Left lobe of liver (tissue), 2 donors: ENCODE data around the gene ISCA2. TPM values are rescaled to one million over a fixed set of nuclear protein-coding genes. Genes with fewer than 3 reads are reported as not detected.

Experiments used
- ATAC-seq: fragments of 200-7000 bp; cut with Tn5 transposase; one replicate; pipeline ENCODE4 v1.9.1; 2020; ENCODE audit warnings: mild to moderate bottlenecking, moderate library complexity
- DNase-seq: peaks from one replicate; pipeline ENCODE4 v3.0.0-alpha.2; 2020; ENCODE audit warnings: low spot score
- total RNA-seq: library from RNA; stranded (reverse); gene quantifications from one replicate; pipeline ENCODE4 v1.2.1, GENCODE V29; 2021
- donor health status: DM: no; HTN: no; CAD: no; lungs with moderate emphysema.
- donor health status: DM: no; HTN: yes; CAD: no.

The ISCA2 gene
- total RNA-seq, 1 donor from 2014 or later: 10.0 TPM

DNA sequence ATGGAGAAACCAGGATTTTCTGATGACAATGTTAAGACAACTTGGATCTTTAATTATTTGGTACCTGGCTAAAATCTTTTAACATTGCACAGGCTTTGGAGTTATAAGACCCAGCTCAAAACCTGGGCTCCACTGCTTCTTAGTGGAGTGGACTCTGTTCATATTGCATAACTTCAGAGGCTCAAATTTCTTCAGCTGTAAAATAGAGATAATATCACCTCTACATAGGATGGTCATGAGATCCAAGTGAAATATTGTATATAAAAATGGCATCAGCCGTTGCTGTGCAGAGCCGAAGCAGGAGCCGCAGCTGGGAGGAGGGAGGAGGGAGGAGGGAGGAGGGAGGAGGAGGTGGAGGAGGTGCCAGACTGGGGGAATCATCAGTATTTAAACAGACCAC lies 11.0 kb upstream of the ISCA2 start:
- ATAC-seq: no peak
- no peak for DNase-seq

GRCh38 chr14:74483321-74483720 lies 10.2 kb upstream of the ISCA2 start:
- DNase-seq (no peak), ATAC-seq (no peak)

DNA sequence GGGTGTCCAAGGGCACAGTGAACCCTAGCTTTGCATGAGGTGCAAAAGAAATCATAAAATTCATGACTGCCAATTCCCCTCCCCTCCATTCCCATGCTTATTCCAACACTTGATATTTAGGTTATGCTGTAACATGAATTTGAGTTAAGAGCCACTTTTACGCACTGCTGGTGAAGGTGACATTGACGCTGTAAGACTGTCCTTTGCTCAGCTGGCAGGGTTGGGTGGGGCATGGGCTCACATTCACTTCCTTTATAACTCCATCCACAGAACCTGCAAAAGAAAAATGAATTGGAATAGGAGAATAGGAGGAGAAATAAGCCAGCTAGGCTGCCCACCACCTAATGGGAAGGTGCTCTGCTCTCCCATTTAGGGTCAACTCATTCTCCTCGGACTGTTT lies 7.4 kb upstream of the ISCA2 start:
- ATAC-seq (no peak), DNase-seq (no peak)

DNA sequence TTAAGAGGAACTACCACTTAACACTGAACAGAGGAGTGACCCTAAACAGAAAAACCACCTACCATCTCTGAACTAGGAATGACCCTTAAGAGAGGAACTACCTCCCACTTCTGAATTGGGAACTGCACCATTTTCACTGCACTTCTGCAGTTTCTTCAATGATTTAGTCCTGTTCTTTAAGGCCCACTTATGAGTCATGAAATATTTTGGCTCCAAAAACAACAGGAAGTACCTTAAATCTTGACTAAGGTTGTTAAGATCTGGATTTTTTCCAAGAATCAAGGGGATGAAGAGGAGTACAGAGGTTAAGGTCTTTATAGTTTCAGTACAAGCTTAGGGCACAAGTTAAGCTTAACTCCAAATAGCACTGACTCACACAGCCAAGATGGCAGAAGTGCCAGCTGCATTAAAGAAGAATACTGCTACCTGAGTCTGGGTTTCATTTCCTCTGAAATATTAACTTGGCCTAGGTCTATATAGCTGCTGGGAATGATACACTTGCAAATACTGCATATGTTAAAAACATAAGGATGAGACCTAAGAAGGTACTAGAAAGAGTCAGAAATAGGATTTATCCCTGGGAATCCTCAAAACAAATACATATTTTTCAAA lies 4.7 kb upstream of the ISCA2 start:
- DNase-seq (no peak), ATAC-seq (no peak)

DNA sequence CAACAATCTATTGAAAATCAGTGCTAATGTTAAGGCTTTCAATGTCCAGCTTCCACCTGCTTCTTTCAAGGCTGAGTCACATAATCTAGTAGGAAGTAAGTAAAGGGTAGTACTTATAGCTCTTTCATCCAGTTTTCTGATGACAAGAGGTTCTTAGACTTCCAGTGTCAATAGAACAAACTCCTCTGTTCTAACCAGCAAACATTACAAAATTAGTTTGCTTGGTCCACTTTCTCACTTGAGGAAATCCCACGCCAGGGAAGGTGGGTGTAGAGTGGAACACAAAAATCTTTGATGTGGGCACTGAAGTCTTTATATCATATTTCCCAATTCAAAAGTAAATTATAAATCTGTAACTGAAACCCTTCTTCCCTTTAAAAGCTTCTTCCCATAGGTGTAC lies 3.1 kb upstream of the ISCA2 start:
- DNase-seq: no peak
- no peak for ATAC-seq

DNA sequence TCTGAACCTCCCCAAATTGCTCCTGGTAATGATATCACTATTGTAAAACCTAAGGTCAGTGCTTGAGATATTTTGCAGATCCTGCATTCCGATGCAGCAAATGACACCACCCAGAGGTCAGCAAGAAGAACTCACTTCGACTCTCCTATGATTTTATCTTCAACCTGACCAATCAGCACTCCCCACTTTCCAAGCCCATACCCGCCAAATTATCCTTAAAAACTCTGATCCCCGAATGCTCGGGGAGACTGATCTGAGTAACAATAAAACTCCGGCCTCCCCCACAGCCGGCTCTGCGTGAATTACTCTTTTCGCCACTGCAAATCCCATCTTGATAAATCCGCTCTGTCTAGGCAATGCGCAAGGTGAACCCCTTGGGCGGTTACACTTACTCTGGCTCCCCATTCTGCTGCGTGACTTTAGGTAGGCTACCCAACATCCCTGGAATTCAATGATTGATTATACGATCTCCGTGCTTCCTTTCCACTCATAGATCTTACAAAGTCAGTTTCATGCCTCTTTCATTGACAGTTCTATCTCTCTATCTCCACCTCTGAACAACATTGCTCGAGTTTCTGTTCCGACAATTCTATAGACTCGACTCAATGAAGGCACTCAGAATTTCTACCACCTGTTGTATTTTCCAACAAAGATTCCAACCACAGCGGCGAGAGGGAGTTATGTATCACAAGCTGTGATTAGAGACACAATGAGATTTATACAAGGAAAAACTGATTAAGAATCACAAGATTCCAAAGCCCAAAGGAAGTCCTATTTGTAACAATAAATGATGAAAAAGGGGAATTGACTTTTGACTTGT lies 1.4 kb upstream of the ISCA2 start:
- no peak for ATAC-seq
- DNase-seq: no peak

DNA sequence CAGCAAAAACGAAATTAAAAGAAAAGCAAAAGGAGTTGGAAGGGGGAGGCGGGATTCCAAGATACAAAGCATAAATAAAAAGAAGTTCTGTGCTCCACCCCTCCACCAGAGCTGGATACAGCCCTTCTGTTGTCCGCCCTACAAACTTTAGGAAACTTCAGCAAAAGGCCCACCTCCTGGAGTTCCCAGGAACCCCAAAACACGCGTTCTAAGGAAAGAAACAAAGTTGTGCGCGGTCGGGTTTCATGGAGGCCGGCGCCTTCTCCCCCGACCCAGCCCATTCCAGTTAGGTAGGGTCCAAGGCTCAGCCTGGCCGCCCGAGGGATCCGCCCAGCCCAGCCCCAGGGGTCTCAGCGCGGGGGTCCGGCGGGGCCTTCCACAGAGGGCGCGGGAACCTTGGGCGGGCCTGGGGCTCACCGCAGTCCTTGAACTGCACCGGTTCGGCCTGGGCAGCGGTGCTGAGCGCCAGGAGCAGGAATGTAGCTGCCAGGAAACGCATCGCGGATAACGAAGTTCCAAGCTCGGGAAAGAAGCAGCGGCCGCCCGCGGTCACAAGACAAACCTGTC lies 706 bp upstream of the ISCA2 start, which contains the start of gene NPC2:
Gene NPC2 (minus strand): TSS at position 530 of the 567 bp plus-strand sequence. CDS start 31 bp downstream, at position 499.
- ATAC-seq: no peak

GRCh38 chr14:74495356-74495755 lies 1.8 kb downstream of the ISCA2 start:
- ATAC-seq: no peak
- no peak for DNase-seq

More for the DNA sequence above, 706 bp upstream of the ISCA2 start, which contains the start of gene NPC2:
- no peak for DNase-seq

GRCh38 chr14:74500417-74501134 lies 7.0 kb downstream of the ISCA2 start:
- DNase-seq (no peak), ATAC-seq (peak; percentile 7)

DNA sequence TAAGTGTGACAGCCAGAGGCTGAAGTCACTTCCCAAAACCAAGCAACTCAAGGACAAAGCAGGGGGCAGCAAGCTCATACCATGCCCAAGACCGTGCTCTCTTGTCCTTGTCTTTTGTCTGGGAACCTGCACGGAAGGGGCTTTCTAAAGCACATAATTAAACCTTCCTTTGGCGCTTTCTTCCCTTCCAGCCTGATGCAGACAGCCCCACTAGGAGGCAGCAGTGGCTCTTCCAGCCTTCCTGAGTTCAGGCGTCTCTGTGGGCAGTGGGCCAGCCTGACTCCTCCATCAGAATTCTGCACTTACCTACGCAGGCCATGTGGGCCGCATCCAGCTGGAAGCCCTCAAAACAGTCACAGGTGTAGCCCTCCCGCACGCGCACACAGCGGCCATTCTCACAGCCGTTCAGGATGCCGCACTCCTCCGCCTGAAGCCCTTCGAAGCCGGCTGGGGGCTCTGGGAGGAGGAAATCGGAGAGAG lies 7.6 kb downstream of the ISCA2 start:
- ATAC-seq (peak; percentile 63), DNase-seq (no peak)

DNA sequence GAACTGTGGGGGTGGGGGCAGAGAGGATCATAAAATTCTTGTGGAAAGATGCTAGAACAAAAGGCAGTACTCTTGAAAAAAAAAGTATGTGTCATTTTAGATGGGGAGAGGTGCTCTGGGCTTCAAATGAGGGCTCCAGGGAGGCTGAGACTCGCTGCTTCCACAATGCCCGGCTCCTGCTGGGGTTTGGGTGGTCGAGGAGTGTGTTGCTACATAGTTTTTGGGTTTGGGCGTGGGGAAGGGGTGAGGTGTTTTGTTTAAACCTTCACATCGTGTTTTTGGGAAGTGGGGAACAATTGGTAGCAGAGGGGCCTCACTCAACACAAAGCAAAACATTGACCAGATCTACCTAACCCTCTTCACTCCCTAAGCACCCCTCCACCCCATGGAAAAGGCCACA lies 8.1 kb downstream of the ISCA2 start:
- DNase-seq (no peak), ATAC-seq (no peak)

- no peak for DNase-seq
- peak; percentile 50 for ATAC-seq
Measured at GRCh38 chr14:74502236-74503019, 8.9 kb downstream of the ISCA2 start.

DNA sequence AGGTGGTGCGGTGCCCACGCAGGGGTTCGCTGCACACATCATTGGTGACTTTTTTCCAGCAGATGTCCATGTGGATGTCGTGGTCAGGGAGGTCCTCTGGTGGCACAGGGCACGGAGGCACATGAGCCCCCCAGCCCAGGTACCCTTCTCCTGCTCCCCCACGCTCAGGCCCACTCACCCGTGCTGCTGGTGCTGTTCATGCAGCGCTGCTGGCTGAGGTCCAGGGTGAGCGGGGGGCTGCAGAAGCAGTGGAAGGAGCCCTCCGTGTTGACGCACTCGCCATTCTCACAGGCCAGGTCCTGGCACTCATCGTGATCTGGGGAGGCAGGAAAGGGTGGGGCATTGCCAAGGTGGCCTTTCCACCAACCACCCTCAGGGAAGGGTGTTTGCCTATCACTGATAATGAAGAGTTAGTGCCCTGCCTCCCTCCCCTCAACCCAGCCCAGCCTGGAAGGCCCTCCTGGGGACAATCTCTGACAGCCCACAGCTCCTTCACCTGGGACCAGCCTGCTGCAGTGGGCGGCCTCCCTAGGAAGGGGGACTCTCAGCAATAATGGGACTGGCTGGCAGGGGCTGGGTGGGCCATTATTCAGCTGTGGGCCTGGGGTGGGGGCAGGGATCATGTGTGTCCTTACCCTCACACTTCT lies 9.8 kb downstream of the ISCA2 start:
- DNase-seq: peak; percentile 42
- no peak for ATAC-seq

DNA sequence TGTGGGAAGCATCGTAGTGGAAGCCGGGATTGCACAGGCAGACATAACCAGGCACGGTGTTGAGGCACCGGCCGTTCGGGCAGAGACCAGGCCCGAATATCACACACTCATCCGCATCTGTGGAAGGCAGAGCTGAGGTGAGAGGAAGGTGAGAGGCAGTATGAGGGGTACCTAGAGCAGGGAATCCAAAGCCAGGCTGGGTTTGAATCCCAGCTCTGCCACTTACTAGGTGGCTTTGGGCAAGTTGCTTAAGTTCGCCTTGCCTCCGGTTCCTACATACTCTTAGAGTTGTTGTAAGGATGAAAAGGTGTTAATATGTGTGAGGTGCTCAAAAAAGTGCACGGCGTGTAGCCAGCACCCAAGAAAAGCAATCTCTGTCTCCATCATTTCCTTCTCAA lies 10.4 kb downstream of the ISCA2 start:
- DNase-seq: no peak
- no peak for ATAC-seq

GRCh38 chr14:74504412-74504811 lies 10.8 kb downstream of the ISCA2 start:
- ATAC-seq (no peak), DNase-seq (no peak)

- ATAC-seq: no peak
Measured at GRCh38 chr14:74504874-74505720, 11.5 kb downstream of the ISCA2 start.

DNA sequence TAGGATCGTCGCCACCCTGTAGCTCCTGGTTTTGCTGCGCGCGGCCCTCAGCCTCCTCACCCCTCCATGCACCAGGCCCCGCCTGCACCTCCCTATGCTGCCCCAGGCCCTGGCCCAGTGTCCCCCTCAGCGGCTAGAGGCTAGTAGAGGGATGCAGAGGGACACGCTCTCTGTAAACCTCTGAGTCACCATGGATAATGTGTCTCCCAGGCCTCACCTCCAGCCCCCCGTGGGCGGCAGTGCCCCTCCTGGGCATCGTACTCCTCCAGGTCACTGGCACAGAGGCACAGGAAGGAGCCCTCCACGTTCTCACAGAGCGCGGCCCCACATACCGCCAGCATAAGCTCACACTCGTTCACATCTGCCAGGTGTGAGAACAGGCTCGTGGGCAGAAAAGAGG lies 12.3 kb downstream of the ISCA2 start:
- ATAC-seq: no peak
- peak; percentile 36 for DNase-seq

More at GRCh38 chr14:74504874-74505720, 11.5 kb downstream of the ISCA2 start:
- DNase-seq: peak; percentile 33

DNA sequence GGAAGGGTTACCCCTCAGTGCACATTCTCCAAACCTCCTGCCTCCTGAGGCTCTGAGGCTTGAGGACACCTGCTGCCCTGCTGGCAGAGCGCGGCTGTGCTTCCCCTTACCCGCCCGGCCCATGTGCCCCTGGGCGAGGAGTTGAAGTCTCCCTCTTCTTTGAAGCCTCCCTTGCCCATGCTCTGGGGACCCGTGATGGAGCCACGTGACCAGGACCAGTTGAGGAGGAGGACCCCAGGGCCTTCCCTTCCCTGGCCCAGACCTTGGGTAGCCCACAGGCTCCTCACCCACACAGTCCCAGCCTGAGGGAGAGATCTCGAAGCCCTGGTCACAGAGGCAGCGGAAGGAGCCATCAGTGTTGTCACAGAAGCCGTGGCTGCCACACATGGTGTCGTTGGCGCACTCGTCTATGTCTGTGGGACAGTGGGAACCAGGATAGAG lies 12.9 kb downstream of the ISCA2 start:
- DNase-seq: peak; percentile 39
- no peak for ATAC-seq

DNA sequence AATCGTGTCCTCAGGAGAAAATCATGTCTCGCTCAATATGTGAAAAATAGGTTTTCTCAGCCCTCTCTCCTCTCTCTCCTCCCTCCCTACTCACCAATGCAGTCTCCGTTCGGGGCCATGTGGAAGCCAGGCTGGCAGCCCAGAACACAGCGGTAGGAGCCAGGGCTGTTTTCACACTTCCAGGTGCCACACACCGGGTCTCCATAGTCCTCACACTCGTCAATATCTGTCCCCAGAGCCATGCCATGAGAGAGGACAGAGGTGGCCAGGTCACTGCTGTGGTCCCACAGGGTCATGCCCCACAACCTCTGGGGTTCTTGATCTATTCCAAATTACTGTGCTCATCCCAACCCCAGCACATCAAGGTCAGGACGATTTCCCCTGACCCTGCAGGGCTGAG lies 13.5 kb downstream of the ISCA2 start:
- ATAC-seq: no peak
- no peak for DNase-seq
